ENCODE data around the gene SLC38A11.

SLC38A11 gene

DNA sequence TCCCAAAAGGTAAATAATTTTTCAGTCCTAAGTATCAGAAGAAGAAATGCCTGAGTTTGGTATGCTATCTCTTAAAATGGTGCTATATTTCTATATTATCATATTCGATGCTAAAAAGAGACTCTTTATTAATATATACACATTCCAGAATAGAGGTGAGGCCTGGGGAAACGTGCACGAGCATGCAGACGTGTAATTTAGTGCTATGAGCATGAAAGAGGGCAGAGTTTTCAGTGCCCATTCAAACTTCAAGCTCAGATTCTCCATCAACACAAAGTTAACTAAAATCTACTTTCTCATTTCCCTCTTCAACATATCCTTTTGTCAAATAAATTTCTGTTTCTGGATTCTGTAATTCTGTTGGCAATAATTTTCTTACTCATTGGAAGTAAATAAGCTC, 108.0 kb downstream of the SLC38A11 start:
- Histone ChIP-seq H3K4me1 (ENCODE audit: insufficient read depth, low read length) (peaks cover 7% of the 10 kb centered on the region), H3K9me3 (ENCODE audit: insufficient read depth, low read depth, low read length) (no peaks in the 10 kb centered on the region), H3K27ac (ENCODE audit: low read length) (no peak overlapping the region), H3K27me3 (ENCODE audit: insufficient read depth, low read length) (no peaks in the 10 kb centered on the region), H3K4me3 (ENCODE audit: low read length) (no peak overlapping the region), H3K9ac (ENCODE audit: low read depth, low read length) (no peak overlapping the region), H3K36me3 (ENCODE audit: insufficient read depth, low read depth, low read length) (no peaks in the 10 kb centered on the region)

DNA sequence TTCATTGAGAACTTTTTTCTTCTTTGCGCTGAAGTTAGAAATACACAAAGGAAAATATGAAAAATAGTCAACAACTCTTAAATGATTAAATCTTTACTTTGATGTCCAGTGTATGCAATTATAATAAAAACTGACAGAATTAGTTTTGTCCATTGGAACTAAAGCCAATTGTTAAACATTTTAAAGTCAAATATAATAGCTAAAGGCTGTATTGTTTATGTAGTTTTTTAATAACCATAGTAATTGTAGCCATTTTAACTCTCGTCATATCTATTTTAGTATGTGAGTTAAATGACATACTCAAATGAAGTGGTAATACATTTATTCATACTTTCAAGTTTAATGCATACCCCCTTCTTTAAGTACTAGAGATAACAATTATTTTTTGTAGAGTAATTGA, 109.0 kb downstream of the SLC38A11 start:
- H3K27me3 ChIP-seq (ENCODE audit: insufficient read depth, low read length): no peaks in the 10 kb centered on the region
- H3K27ac ChIP-seq (ENCODE audit: low read length): no peak overlapping the region
- H3K4me1 ChIP-seq (ENCODE audit: insufficient read depth, low read length): peaks cover 7% of the 10 kb centered on the region
- no peaks in the 10 kb centered on the region for H3K9me3 ChIP-seq (ENCODE audit: insufficient read depth, low read depth, low read length)
- no peak overlapping the region for H3K4me3 ChIP-seq (ENCODE audit: low read length)
- no peaks in the 10 kb centered on the region for H3K36me3 ChIP-seq (ENCODE audit: insufficient read depth, low read depth, low read length)
- H3K9ac ChIP-seq (ENCODE audit: low read depth, low read length): no peak overlapping the region
